ENCODE data around the gene KRT86. TPM values are rescaled to one million over a fixed set of nuclear protein-coding genes. Genes with fewer than 3 reads are reported as not detected.

The KRT86 gene
- total RNA-seq, 2 donors from 2014 or later = not detected

- Histone ChIP-seq H3K4me3 (ENCODE audit: low read length) (no peak overlapping the region), H3K9ac (ENCODE audit: extremely low read depth, low read length, poor library complexity, severe bottlenecking) (no peak overlapping the region), H3K9me3 (ENCODE audit: control insufficient read depth, low read length) (peaks cover 44% of the 10 kb centered on the region), H3K27me3 (ENCODE audit: control insufficient read depth, insufficient read depth, low read length, poor library complexity, severe bottlenecking) (peaks cover 79% of the 10 kb centered on the region), H3K27ac (ENCODE audit: low read depth, low read length) (no peak overlapping the region), H3K36me3 (ENCODE audit: control insufficient read depth, insufficient read depth, low read length) (no peaks in the 10 kb centered on the region), H3K4me1 (ENCODE audit: control insufficient read depth, insufficient read depth, low read length) (no peaks in the 10 kb centered on the region)
- peak; percentile 49 for TF ChIP-seq CTCF (conservative IDR thresholded peaks at IDR 0.05)
- no peaks in the 10 kb centered on the region for H3K4me1 Mint-ChIP-seq
- H3K27ac Mint-ChIP-seq = no peak overlapping the region
- H3K36me3 Mint-ChIP-seq (ENCODE audit: low read depth) = no peaks in the 10 kb centered on the region
- DNase-seq = peak; percentile 90
- H3K27me3 Mint-ChIP-seq (ENCODE audit: insufficient read depth) = peaks cover 74% of the 10 kb centered on the region
- WGBS, 2 experiments (ENCODE audit: insufficient coverage in 1 of 2, insufficient read length in 1 of 2) = 17 to 24% methylated on average over 20 to 72 of the region's 72 CpGs
- peaks cover 38% of the 10 kb centered on the region for H3K9me3 Mint-ChIP-seq
- H3K4me3 Mint-ChIP-seq = no peak overlapping the region
These were observed 16.0 kb upstream of the KRT86 start for GRCh38 chr12:52258335-52258901.

- Histone ChIP-seq H3K27me3 (ENCODE audit: control insufficient read depth, insufficient read depth, low read length, poor library complexity, severe bottlenecking) (peaks cover 68% of the 10 kb centered on the region), H3K27ac (ENCODE audit: low read depth, low read length) (no peak overlapping the region), H3K4me1 (ENCODE audit: control insufficient read depth, insufficient read depth, low read length) (no peaks in the 10 kb centered on the region), H3K4me3 (ENCODE audit: low read length) (no peak overlapping the region), H3K9ac (ENCODE audit: extremely low read depth, low read length, poor library complexity, severe bottlenecking) (no peak overlapping the region), H3K36me3 (ENCODE audit: control insufficient read depth, insufficient read depth, low read length) (no peaks in the 10 kb centered on the region), H3K9me3 (ENCODE audit: control insufficient read depth, low read length) (peaks cover 44% of the 10 kb centered on the region)
- H3K9me3 Mint-ChIP-seq = peaks cover 38% of the 10 kb centered on the region
- 92 to 100% methylated on average over 2 to 6 of the region's 6 CpGs for WGBS, 2 experiments (ENCODE audit: insufficient coverage in 1 of 2, insufficient read length in 1 of 2)
- H3K4me1 Mint-ChIP-seq = no peaks in the 10 kb centered on the region
- peaks cover 71% of the 10 kb centered on the region for H3K27me3 Mint-ChIP-seq (ENCODE audit: insufficient read depth)
- no peaks in the 10 kb centered on the region for H3K36me3 Mint-ChIP-seq (ENCODE audit: low read depth)
- no peak overlapping the region for H3K27ac Mint-ChIP-seq
- no peak for DNase-seq
- H3K4me3 Mint-ChIP-seq = no peak overlapping the region
- TF ChIP-seq CTCF (conservative IDR thresholded peaks at IDR 0.05) = no peak
These were observed 14.7 kb upstream of the KRT86 start for GRCh38 chr12:52259657-52260243.

- H3K9me3 Mint-ChIP-seq = peaks cover 38% of the 10 kb centered on the region
- Histone ChIP-seq H3K4me3 (ENCODE audit: low read length) (no peak overlapping the region), H3K27ac (ENCODE audit: low read depth, low read length) (no peak overlapping the region), H3K27me3 (ENCODE audit: control insufficient read depth, insufficient read depth, low read length, poor library complexity, severe bottlenecking) (peaks cover 60% of the 10 kb centered on the region), H3K9ac (ENCODE audit: extremely low read depth, low read length, poor library complexity, severe bottlenecking) (no peak overlapping the region), H3K4me1 (ENCODE audit: control insufficient read depth, insufficient read depth, low read length) (no peaks in the 10 kb centered on the region), H3K9me3 (ENCODE audit: control insufficient read depth, low read length) (peaks cover 44% of the 10 kb centered on the region), H3K36me3 (ENCODE audit: control insufficient read depth, insufficient read depth, low read length) (no peaks in the 10 kb centered on the region)
- H3K27me3 Mint-ChIP-seq (ENCODE audit: insufficient read depth) = peaks cover 65% of the 10 kb centered on the region
- TF ChIP-seq CTCF (conservative IDR thresholded peaks at IDR 0.05) = no peak
- H3K36me3 Mint-ChIP-seq (ENCODE audit: low read depth) = no peaks in the 10 kb centered on the region
- WGBS, 2 experiments (ENCODE audit: insufficient coverage in 1 of 2, insufficient read length in 1 of 2) = 80 to 83% methylated on average over 5 to 8 of the region's 9 CpGs
- no peak overlapping the region for H3K4me3 Mint-ChIP-seq
- DNase-seq = no peak
- H3K4me1 Mint-ChIP-seq = no peaks in the 10 kb centered on the region
- no peak overlapping the region for H3K27ac Mint-ChIP-seq
These were observed 13.9 kb upstream of the KRT86 start for GRCh38 chr12:52260361-52261207.

Data from endodermal cell (in vitro differentiated cells).